ENCODE data around the gene ITPKB.
"Not testable (repeated sequence)": the region's sequence is repeated elsewhere in the genome, so short reads cannot be mapped to it uniquely, and the experiment has no call there.

ITPKB gene

GRCh38 chr1:226731257-226731893, 7.7 kb downstream of the ITPKB start:
- no peak for DNase-seq (ENCODE audit: low read depth in 3 of 3)

- DNase-seq (ENCODE audit: low read depth in 3 of 3) = no peak
Observed at GRCh38 chr1:226730836-226731235, 8.2 kb downstream of the ITPKB start.

GRCh38 chr1:226730071-226730470, 9.0 kb downstream of the ITPKB start:
- no peak for DNase-seq (ENCODE audit: low read depth in 3 of 3)

- no peak for DNase-seq (ENCODE audit: low read depth in 3 of 3)
Observed at GRCh38 chr1:226728448-226728847, 10.6 kb downstream of the ITPKB start.

GRCh38 chr1:226725897-226726267, 13.2 kb downstream of the ITPKB start:
- no peak for DNase-seq (ENCODE audit: low read depth in 3 of 3)

- no peak for DNase-seq (ENCODE audit: low read depth in 3 of 3)
Observed at GRCh38 chr1:226723657-226724532, 15.2 kb downstream of the ITPKB start.

GRCh38 chr1:226722901-226723656, 16.0 kb downstream of the ITPKB start:
- DNase-seq (ENCODE audit: low read depth in 3 of 3) = no peak

- no peak for DNase-seq (ENCODE audit: low read depth in 3 of 3)
Observed at GRCh38 chr1:226722240-226722900, 16.7 kb downstream of the ITPKB start.

- not testable (repeated sequence) for DNase-seq (ENCODE audit: low read depth in 3 of 3)
Observed at GRCh38 chr1:226720574-226720973, 18.5 kb downstream of the ITPKB start.

GRCh38 chr1:226719596-226720387, 19.3 kb downstream of the ITPKB start:
- no peak for DNase-seq (ENCODE audit: low read depth in 3 of 3)

GRCh38 chr1:226717256-226717909, 21.7 kb downstream of the ITPKB start:
- no peak for DNase-seq (ENCODE audit: low read depth in 3 of 3)

GRCh38 chr1:226716577-226716976, 22.5 kb downstream of the ITPKB start:
- no peak for DNase-seq (ENCODE audit: low read depth in 3 of 3)

GRCh38 chr1:226714148-226714547, 24.9 kb downstream of the ITPKB start:
- no peak for DNase-seq (ENCODE audit: low read depth in 3 of 3)

GRCh38 chr1:226712742-226713419, 26.2 kb downstream of the ITPKB start:
- no peak for DNase-seq (ENCODE audit: low read depth in 3 of 3)

GRCh38 chr1:226711976-226712741, 26.9 kb downstream of the ITPKB start:
- DNase-seq (ENCODE audit: low read depth in 3 of 3) = no peak

GRCh38 chr1:226710501-226710900, 28.6 kb downstream of the ITPKB start:
- DNase-seq (ENCODE audit: low read depth in 3 of 3) = no peak

GRCh38 chr1:226709953-226710352, 29.1 kb downstream of the ITPKB start:
- DNase-seq (ENCODE audit: low read depth in 3 of 3) = no peak

- no peak for DNase-seq (ENCODE audit: low read depth in 3 of 3)
Observed at GRCh38 chr1:226708967-226709396, 30.1 kb downstream of the ITPKB start.

GRCh38 chr1:226708342-226708780, 30.7 kb downstream of the ITPKB start:
- DNase-seq (ENCODE audit: low read depth in 3 of 3) = peak in 1 of 3 experiments; percentile 38

Measured in stimulated activated CD4-positive, alpha-beta T cell treated with anti-CD3 and anti-CD28 coated beads, TNF-alpha, amount 100 ng/mL, for 24 hours (primary cell).